ENCODE measurements around the gene TNS4. TPM values are rescaled to one million over a fixed set of nuclear protein-coding genes. Genes with fewer than 3 reads are reported as not detected.
A peak's percentile ranks its signal among the peaks of the same experiment; 100 is the strongest.

The TNS4 gene
- total RNA-seq, 1 experiment from 2014 or later = 36.6 TPM

GRCh38 chr17:40522961-40523310 lies 21.5 kb upstream of the TNS4 start:
- Histone ChIP-seq H3K27ac (ENCODE audit: low read depth, low read length) (no peak overlapping the region), H3K4me2 (ENCODE audit: low read length) (no peak overlapping the region), H3K9ac (ENCODE audit: low read length) (no peak overlapping the region), H3K4me1 (ENCODE audit: control insufficient read depth in 1 of 2, insufficient read depth in 2 of 2, low read length in 2 of 2) (peaks cover 43 to 52% of the 10 kb centered on the region in 2 experiments), H4K20me1 (ENCODE audit: insufficient read depth) (no peaks in the 10 kb centered on the region), H3K79me2 (ENCODE audit: insufficient read depth, low read length) (no peaks in the 10 kb centered on the region), H3K36me3 (ENCODE audit: control insufficient read depth in 1 of 2, insufficient read depth in 2 of 2, low read length in 2 of 2) (no peaks in the 10 kb centered on the region), H3K27me3 (ENCODE audit: insufficient read depth, low read length) (no peaks in the 10 kb centered on the region), H3K4me3 (replicated peaks in 1 of 2; ENCODE audit: low read depth in 1 of 2, low read length in 2 of 2) (no peak overlapping the region), H3K9me3 (ENCODE audit: control insufficient read depth in 1 of 2, insufficient read depth in 1 of 2, low read depth in 1 of 2, low read length in 2 of 2) (peaks cover 0 to 4% of the 10 kb centered on the region in 2 experiments; a peak in 1 of 4 replicates), H3K9me2 (ENCODE audit: insufficient read depth) (no peaks in the 10 kb centered on the region), H2AFZ (ENCODE audit: low read depth, low read length, poor library complexity, severe bottlenecking) (no peak overlapping the region)
- DNase-seq (ENCODE audit: low read depth, low spot score) = no peak
- CTCF ChIA-PET = interaction anchor here (0.6 kb wide), 1 partner anchor 16 kb away, joined by 4 read pairs; no protein-coding TSS in a partner anchor
- RAD21 ChIA-PET (ENCODE audit: low non-redundant PET in 1 of 2, low total read pairs in 2 of 2, uncharacterized antibody in 2 of 2, unreplicated experiment in 2 of 2) = no interaction called here
- BruUV-seq (replicated peaks) = no TSS peak
- TF ChIP-seq CBX3 (IDR thresholded peaks at IDR 0.05; ENCODE audit: low read depth) = no peak
- TF ChIP-seq POLR2A (IDR thresholded peaks at IDR 0.05; ENCODE audit: borderline replicate concordance, extremely low read depth, insufficient read depth, insufficient read length) = no peak
- no peak for TF ChIP-seq ELF1 (IDR thresholded peaks at IDR 0.05; ENCODE audit: borderline replicate concordance, low read depth)
- no peak for TF ChIP-seq EGR1 (IDR thresholded peaks at IDR 0.05; ENCODE audit: low read depth)
- no peak for TF ChIP-seq CTCF (IDR thresholded peaks at IDR 0.05 in 2 of 3, conservative IDR thresholded peaks at IDR 0.05 in 1 of 3; ENCODE audit: borderline replicate concordance in 1 of 3, insufficient read depth in 1 of 3, low read depth in 2 of 3, low read length in 2 of 3)
- POLR2A ChIA-PET = no interaction called here
- intact Hi-C loops (cut with micrococcal nuclease) = no loop called here
- no peak for ATAC-seq

- RAD21 ChIA-PET (ENCODE audit: low non-redundant PET in 1 of 2, low total read pairs in 2 of 2, uncharacterized antibody in 2 of 2, unreplicated experiment in 2 of 2) = no interaction called here
- H3K9me3 ChIP-seq (ENCODE audit: control insufficient read depth in 1 of 2, insufficient read depth in 1 of 2, low read depth in 1 of 2, low read length in 2 of 2) = peaks cover 0 to 4% of the 10 kb centered on the region in 2 experiments; a peak in 1 of 4 replicates
- CTCF ChIA-PET = interaction anchor here (0.6 kb wide), 1 partner anchor 17 kb away, joined by 4 read pairs; no protein-coding TSS in a partner anchor
- BruUV-seq (replicated peaks) = no TSS peak
- intact Hi-C loops (cut with micrococcal nuclease) = no loop called here
- peaks cover 48 to 57% of the 10 kb centered on the region in 2 experiments for H3K4me1 ChIP-seq (ENCODE audit: control insufficient read depth in 1 of 2, insufficient read depth in 2 of 2, low read length in 2 of 2)
- no peaks in the 10 kb centered on the region for H3K36me3 ChIP-seq (ENCODE audit: control insufficient read depth in 1 of 2, insufficient read depth in 2 of 2, low read length in 2 of 2)
- ATAC-seq (no peak), DNase-seq (ENCODE audit: low read depth, low spot score) (no peak)
- H3K4me3 ChIP-seq (replicated peaks in 1 of 2; ENCODE audit: low read depth in 1 of 2, low read length in 2 of 2) = no peak overlapping the region
- H3K9ac ChIP-seq (ENCODE audit: low read length) = peak overlapping the region; percentile 50; the same call in 1 of the 2 replicates
- peak overlapping the region; percentile 64 for H3K27ac ChIP-seq (ENCODE audit: low read depth, low read length)
- H3K79me2 ChIP-seq (ENCODE audit: insufficient read depth, low read length) = no peaks in the 10 kb centered on the region
- POLR2A ChIA-PET = no interaction called here
- H3K4me2 ChIP-seq (ENCODE audit: low read length) = peak overlapping the region; percentile 84
- H3K27me3 ChIP-seq (ENCODE audit: insufficient read depth, low read length) = no peaks in the 10 kb centered on the region
- no peak overlapping the region for H2AFZ ChIP-seq (ENCODE audit: low read depth, low read length, poor library complexity, severe bottlenecking)
- no peaks in the 10 kb centered on the region for H3K9me2 ChIP-seq (ENCODE audit: insufficient read depth)
- no peaks in the 10 kb centered on the region for H4K20me1 ChIP-seq (ENCODE audit: insufficient read depth)
- no peak for TF ChIP-seq EZH2 (IDR thresholded peaks at IDR 0.05)
- TF ChIP-seq ATF3 (IDR thresholded peaks at IDR 0.05) = no peak
- no peak for TF ChIP-seq EZH2phosphoT487 (IDR thresholded peaks at IDR 0.05; ENCODE audit: borderline replicate concordance)
- no peak for TF ChIP-seq TCF7L2 (IDR thresholded peaks at IDR 0.05; ENCODE audit: borderline replicate concordance, extremely low read depth, insufficient read depth, insufficient read length)
- TF ChIP-seq POLR2AphosphoS5 (IDR thresholded peaks at IDR 0.05; ENCODE audit: low read depth, low read length) = no peak
- no peak for TF ChIP-seq ZNF274 (IDR thresholded peaks at IDR 0.05; ENCODE audit: low read depth, low read length)
- TF ChIP-seq REST (IDR thresholded peaks at IDR 0.05; ENCODE audit: low read depth) = no peak
- no peak for TF ChIP-seq POLR2A (IDR thresholded peaks at IDR 0.05; ENCODE audit: borderline replicate concordance, extremely low read depth, insufficient read depth, insufficient read length)
- TF ChIP-seq CBX3 (IDR thresholded peaks at IDR 0.05; ENCODE audit: low read depth) = no peak
- TF ChIP-seq MAX (IDR thresholded peaks at IDR 0.05) = no peak
Observed at GRCh38 chr17:40522250-40522960, 21.0 kb upstream of the TNS4 start.
